RPMI8226 (cell line): ENCODE measurements around the gene KIF16B.

Experiments
- DNase-seq: peaks from one replicate; pipeline ENCODE4 v3.0.0-alpha.2; 2015

Gene KIF16B

DNA sequence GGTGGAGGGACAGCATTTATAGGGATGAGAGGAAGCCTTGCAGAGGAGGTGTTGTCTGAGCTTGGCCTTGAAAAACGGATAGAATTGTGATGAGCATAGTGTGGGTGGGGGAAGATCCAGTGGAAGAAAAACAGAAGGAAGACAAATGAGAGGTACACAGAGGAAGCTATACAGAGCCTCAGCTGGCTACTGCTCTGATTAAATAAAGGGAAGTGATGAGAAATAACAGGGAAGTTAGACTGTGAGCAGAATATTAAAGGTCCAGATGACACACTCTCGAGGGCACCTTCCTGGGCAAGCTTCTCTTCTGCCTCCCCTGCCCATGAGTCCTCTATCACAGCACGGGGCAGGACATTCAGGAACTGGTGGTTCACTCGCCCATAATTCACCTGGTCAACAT lies 182.3 kb downstream of the KIF16B start:
- no peak for DNase-seq

DNA sequence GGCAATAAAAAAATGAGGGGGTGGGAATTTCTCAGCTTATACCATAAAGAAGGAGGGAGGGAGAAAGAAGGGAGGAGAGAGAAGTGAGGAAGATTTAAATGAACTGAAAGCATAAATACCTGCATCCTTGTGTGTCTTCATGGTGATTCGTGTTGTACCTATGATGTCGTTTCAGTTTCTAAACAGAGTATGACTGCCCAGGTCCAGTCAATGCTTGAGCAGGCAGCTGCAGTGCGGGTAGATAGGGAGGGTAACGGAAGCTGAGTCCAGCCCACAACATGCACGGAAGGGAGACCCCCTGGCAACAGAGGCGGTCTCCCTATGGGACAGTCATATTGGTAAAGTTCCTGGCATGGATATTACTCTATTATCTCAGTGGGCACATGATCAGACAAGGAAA lies 184.5 kb downstream of the KIF16B start:
- no peak for DNase-seq

DNA sequence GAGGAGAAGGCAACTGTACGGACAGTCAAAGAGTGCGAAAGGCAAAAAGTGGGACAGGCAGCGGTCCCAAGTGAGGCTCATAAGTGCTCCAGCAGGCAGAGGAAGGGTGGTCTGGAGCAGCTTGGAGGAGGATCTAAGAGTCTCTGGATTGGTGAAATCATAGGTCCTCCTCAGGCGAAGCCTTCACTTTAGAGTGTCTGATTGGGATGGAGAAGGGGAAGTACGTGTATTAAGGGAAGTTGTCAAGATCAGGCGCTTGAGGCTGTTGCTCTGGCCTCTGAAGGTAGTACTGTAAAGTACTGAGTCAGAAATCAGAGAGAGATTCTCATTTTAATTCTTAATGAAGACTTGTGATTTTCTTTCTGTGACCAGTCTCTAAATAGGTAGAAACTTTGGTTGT lies 185.6 kb downstream of the KIF16B start:
- DNase-seq, result no peak

DNA sequence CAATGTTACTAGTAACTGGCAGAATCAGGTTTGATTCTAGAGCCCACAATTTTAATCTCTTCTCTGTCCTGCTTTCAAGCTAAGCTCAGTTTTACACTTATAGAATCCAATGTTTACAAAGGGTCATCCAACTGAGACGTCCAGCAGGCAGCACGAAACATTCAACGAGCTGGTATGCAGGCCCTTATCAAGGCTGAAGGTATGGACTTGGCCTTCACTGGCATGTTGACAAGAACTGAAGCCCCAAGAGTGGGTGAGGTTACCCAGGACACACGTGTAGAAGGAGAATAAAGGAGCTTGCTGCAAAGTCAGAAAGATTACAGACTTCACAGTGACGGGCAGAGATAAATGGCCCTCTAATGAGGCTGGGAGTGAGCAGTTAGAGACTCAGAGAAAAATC lies 187.4 kb downstream of the KIF16B start:
- no peak for DNase-seq

DNA sequence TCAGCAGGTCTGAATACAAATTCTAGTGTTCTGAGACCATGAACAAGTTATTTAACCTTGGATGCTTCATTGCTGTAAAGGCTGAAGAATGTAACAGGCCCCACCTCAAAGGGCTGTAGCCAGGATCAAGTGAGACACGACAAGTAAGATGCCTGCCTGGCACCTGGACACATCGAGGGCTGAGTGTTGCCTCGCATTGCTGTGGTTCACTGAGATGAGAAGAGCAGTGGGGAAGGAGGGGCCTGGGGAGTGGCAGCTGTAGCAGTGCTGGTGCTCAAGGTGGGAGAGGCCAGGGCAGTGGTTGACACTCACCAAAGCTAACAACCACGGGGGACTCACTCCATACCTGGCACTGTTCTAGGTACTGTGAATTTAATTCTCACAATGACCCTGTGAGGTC lies 187.8 kb downstream of the KIF16B start:
- DNase-seq, result no peak

DNA sequence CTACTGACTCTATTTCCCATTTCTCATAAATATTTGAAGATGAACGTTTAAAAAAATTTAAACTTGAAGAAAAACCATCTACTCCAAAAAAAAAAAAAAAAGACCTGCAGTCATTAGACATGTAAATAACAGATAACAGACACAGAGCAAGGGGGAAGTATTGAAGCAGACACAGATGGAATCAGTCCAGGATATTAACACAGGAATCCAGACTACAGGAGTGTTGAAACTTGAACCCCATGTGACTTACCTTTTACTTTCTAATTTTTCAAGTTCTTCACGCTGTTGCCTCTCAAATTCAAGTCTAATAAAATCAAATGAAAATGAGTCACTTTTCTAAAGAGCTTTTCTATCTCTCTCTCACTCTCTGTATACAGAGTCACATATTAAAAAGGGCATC lies 191.8 kb downstream of the KIF16B start:
- DNase-seq, result no peak

DNA sequence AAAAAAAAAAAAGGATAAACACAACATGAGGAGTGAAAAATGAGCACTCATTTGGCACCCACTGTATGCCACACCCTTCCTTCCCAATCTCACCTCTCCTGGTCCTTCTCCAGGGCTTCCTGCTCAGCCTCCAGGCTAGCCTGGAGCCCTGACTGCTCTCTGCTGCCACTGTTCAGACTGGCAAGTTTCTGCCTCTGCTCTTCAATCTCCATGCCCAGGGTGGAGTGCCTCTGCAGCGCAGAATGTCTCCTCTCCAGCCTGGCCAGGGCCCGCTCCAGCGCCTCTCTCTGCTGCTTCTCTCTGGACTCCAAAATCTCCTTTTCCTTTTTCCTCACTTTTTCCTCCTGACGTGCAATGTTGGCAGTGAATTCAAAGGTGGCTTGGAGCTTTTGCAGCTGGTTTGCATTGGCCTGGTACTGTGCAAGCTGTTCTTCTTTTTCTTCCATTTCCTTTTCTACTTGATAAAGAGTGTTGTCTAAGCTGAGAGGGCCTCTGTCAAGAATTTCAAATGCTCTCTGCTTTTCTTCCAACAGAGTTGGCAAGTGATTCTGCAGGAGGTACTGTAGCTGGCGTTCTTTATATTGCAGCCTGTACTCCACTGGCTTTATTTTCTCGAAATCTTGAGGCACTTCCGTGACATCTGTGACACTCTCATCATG lies 194.4 kb downstream of the KIF16B start:
- no peak for DNase-seq

DNA sequence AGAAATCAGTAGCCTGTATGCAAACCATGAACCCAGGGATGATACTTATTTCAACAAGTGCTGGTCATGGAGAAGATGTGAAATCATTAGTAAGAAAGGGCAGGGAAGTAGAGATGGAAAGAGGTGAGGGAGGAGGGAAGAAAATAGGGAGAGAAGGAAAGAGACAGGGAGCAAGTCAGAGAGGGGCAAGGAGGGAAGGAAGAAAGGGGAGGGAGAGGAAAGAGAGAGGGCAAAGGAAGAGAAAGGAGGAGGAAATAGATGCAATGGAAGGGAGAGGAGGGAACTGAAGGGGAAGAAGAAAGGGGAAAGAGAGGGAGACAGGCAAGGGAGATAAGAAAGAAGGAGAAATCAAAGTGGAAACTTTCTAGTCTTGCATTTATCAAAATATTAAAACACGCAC lies 195.1 kb downstream of the KIF16B start:
- no peak for DNase-seq

DNA sequence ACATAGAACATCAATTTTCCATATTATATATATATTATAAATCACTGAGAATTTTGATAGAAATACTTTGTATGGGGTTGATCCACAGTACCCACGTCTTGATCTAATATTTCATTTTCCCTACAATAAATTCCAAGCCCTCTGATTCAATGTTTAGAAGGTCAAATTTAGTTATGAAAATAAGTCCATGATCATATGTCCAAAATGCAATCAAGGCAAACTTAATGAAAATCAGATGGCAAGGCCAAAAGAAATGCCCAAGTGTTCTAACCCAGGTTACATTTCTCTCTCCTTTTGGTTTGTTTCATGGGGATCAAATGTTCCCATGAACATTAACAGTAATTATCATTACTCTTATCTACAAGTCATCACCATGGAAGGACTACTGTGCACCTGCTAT lies 203.8 kb downstream of the KIF16B start:
- no peak for DNase-seq

DNA sequence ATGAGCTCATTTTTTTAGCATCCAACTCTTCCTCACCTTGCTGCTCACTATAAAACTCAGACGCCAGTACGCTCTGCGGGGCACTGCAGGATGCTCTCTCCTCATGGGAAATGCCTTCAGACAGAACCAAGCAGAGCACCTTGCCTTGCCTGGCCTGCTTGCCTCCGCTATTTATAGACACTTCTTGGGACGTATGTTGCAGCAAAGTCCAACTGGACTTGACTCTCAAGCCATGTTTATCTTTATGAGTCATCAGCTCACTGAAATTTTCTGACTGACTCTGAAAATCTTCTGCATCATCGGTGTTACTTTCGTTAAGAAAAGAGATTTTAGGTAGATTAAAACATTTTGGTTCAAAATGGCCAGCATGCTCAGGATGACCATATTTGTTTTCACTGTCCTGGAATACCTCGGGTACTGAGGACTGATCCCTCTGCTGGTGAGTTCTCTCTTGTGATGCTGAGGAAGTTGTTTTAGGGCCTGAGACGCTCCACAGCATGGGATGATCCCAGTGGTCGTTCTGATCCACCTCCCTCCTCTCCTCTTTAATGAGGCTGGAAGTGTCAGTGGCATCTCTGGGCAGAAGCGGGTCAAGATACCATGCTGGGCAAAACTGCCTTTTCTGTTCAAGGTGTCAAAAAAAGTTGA lies 204.5 kb downstream of the KIF16B start:
- no peak for DNase-seq

DNA sequence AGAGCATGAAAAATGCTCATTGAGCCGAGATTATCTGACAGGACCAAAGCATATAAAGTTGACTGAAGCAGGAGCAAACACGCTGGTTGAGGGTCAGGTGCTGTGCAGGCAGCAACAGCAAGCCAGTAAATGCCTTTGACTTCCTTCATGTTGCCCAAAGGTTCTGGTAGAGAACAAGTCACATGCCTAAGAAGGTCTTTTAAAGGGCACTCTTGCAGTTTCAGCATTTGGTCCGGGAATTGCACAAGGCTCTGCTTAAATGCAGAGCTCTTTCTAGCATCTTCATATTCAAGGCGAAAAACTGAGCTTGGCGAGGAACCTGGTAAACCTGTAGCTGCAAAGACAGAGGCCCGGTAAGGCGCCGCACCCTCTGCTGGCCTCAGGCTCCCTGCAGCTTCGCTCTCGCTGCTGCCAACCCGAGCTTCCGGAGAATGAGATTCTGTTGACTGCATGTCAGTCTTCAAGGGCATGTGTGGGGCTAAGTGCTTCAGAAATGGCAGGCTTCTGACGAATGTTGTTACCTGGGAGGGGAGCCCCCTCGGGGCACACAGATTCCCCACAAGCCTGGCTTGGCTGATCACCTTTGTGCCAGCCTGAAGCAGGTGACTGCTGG lies 205.2 kb downstream of the KIF16B start:
- no peak for DNase-seq

DNA sequence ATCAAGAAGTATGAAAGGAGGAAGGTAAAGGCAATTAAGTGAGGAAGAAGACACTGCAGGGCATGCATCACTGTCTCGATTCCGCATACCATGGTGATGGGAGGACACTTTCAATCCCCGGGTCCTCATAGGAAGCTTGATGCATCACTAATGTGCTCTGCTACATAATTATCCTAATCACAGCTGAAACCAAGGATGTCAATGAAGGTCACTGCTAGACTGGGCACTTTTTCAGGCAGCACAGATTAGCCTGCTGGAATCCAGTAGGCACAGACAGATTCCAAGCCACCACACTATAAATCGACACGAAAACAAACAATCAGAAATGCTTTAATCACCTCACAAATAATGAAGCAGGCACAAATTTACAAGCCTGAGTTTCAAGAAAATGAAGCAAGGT lies 206.7 kb downstream of the KIF16B start:
- DNase-seq, result no peak

DNA sequence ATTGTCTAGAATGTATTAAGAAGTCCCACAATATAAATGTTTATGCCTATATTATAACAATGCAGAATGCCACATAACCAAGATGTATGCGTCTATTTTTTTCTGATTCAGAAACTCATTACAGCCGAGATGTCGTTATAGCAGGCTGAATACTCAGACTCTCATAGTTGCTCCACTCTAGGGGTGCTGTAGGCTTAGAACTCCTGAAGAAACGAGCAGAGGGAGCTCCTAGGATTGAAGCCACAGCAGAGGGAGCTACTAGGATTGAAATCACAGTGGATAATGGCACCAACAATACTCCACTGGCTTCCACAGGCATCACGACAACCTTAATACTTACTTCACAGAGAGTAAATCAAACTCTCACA lies 208.9 kb downstream of the KIF16B start:
- no peak for DNase-seq

DNA sequence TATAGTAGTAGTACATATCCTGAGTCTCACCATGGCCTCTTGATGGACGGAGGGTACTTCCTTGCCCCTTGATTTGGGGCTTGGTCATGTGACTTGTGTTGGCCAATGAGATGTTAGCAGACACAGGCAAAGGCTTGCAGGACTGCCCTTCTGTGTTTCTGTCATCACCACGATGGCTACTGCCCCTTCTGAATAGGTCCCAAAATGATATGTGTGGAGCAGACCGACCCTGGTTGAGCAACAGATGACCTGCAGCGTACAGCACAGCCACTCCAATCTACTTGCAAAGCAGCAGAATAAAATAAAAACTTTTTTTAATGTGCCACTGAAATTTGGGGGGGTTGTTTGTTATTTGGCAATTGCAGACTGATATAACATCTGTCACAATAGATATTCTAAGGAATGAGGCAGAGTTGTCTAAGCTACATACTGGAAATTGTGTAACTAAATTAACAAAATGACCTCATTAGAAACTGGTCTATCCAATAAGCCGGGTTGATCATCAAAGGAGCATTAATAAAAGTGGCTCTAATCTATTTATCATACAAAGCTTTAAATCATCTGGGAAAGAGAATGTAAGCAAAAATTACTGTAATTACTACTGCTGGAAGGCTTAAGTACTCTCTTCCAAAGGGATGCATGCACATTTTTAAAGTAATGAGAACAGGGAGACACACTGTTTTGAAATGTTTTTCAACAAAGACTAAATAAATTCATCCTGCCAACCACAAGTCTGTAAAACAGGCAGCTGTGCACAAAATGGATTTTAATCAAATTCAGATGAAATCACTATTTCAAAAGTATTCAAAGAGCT lies 209.5 kb downstream of the KIF16B start:
- DNase-seq, result no peak

DNA sequence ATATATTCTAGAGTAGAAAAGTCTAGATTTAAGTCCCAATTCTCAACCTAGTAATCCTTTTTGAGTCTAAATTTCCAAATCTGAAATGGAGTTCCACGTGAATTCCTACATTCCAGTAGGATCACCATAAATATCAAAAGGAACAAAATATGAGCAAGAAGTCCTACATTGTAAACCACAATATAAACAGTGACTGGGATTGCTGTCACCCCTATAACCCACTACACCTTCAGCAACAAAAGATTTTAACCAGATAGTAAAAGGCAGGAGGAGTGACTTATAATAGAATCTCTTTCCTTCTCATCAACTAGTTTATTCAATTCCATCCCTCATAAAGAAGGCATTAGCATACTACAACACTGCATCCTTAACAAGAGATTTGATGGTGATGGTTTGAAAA lies 210.6 kb downstream of the KIF16B start:
- DNase-seq, result no peak

DNA sequence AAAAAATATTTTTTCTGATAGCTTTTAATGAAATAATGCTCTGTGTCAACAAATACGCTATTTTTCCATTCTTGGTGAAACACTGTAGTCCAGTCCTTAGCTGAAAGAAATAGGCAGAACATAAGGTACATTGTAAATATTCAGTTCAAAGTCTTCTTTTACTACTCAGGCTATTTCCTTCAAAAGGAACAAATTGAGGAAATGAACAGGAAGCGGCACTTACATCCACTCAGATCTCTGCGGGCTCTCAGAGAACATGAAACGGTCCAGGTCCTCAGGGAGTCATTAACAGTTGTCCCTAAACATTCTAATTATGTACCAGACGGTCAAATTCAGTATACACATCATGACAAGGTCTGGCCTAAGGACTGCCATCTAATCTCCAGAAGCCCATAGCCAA lies 212.6 kb downstream of the KIF16B start:
- DNase-seq, result no peak

DNA sequence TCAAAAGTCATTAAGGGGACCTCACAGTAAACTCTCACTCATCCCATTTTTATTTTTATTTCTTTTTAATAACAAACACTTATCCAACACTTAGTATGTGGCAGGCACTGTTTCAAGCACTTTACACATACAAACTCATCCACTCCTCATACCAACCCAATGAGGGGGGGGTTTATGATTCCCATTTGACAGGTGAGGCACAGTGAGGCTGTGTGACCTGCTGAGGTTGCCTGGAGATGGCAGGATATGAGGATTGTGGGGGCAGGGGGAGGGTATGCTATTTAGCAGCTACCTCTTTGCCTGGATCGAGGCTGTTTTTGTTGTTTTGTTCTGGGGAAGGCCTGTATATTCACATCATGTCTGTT lies 219.8 kb downstream of the KIF16B start:
- no peak for DNase-seq

DNA sequence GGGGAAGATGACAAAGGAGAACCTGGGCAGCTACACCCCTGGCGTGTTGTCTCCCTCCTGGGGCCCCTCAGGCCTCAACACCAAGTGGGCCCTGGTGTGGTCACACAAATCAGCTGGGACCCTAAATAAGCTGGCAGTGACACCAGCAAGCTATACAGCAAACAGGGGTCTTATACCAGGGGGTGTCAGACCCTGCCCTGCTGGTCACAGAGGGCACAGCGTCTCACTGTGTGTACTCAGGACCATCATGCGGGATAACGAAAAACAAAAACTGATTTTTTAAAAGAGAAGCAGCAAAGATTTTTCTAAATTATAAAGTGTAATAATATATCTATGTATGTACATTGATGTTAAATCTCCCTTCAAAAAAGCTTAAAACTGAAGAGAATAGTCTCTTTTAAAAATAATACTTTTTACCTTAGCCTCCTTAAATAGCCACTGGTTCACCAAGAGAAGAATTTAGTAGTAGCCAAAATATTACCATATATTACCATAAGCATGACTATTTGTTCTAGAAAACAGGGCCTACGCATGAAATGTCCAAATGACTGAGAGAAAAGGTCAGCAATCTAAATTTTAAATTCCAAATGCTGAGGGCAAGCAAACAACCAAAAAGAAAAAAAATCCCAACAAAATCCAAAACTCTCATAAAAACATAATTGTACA lies 220.4 kb downstream of the KIF16B start:
- no peak for DNase-seq

DNA sequence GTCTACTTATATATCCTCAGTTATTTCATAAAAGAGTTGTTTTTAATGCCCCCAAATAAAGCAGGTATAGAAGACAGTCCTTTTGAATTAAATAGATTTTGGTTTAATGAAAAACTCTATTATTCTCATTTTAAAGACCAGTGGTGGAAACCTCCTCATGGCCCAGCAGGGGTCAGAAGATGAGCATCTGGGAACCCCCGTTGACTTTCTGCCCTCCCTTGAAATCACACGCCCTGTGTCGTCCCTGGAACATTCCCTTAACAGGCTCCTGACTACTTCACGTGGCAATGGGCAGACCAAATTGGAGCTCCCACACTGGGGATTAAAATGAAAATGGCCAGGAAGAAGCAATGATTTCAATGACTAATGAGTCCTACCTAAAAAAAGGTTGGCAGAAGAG lies 220.9 kb downstream of the KIF16B start:
- no peak for DNase-seq

DNA sequence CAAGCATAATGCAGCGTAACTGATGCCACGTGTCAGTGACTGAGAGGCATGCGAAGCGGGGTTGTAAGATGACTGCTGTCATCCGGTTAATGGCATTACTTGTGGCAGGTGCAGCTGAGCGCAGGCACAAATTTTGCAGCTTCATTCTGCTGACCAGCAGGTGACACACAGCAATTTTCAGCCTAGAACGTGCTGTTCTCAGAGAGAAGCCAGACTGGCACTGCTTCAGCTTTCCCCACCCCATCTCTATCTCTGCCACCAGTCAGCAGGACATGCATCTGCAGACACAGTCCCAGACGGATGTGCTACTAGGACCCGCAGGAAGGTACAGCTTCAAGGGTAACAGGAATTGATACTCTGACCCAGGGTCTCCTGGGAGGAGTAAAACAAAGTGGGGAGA lies 221.8 kb downstream of the KIF16B start:
- DNase-seq, result no peak

DNA sequence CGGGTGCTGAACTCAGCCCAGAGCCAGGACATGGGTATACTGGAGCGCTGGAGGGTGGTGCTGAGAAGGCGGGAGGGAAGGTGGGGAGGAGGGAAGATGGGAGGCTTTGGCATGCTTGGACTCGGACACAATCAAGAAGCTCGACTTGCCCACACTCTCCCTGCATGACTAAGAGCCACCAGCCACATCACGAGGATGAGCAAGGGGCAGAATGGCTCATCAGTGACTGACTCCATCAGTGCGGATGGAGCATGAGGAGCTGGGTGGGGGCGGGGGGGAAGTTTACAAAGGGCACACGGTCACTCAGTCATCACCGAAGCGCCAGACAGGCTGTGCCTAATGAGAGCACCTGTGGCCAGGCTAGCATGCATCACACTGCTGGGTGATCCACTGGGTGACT lies 222.8 kb downstream of the KIF16B start:
- DNase-seq, result no peak

DNA sequence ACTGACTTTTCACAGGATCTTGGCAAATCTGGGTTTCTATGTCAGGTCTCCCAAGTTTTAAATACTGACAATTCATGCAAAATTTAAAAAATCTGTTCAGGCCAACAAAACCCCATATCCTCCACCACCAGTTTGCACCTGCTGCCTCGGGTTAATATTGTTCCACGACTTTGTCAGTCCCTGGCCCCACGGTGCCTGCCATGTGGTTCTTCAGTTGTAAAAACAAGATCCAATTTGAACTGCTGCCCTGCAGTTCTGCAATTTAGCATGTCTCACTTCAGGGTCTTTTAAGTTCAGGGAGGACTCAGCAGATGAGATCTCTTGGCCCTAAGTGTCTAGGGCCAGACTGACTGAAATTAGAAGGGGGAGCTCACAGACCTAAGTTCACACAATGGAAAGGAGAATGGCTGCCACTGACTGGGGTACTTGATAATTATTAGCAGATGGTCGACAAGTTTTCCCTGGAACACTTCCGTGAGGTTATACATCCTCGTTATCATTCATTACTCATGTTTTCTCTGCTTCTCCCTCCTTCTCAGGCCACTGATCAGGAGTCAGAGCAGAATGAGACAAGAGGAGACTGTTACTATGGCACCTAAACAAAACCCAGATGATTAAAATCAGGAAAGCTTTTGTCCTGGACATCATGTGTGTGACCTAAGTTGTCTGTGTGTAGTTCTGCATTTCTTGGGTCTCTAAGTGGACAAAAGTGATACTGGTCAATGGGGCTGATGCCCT lies 223.6 kb downstream of the KIF16B start:
- no peak for DNase-seq

DNA sequence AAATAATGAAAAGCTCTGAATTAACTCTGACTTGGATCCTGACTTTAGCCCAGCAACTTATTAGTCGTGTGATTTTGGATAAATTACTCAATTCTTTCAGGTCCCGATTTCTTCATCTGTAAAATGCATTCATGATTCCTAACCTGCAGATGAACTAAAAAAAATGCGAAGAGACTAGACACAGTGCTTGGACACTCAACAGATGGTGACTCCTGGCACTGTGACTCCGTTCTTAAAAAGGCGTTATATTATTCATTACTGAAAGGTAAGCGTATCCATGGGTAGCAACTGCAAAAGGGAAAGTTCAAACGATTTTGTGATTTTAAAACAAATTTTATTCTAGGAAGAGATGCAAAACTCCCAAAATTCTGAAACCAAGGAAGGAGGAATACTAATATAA lies 226.3 kb downstream of the KIF16B start:
- no peak for DNase-seq
